A549 (cell line): ENCODE results near the gene OGFOD2. TPM values are rescaled to one million over a fixed set of nuclear protein-coding genes. Genes with fewer than 3 reads are reported as not detected.

Experiments
- ATAC-seq, 2 experiments: fragments of 200-7000 bp in 1 of 2; fragments of >200 bp in 1 of 2; cut with Nextera tagmentation in 1 of 2; cut with Tn5 transposase in 1 of 2; 3 replicates each; pipeline versions ENCODE4 v1.8.0 to v1.9.1; 2018 to 2020; ENCODE audit warnings: mild to moderate bottlenecking in 1 of 2, moderate library complexity in 1 of 2
- CTCF ChIA-PET: fragments of 300-600 bp; sonication (Branson Sonifier 250); formaldehyde crosslinking; extraction: SDS; loops from one replicate; lab custom pipeline; 2021; ENCODE audit warnings: antibody characterized with exemption, inconsistent platforms; lab: Yijun Ruan, JAX
- POLR2A ChIA-PET: fragments of 350-600 bp; formaldehyde crosslinking; extraction: SDS; loops from one replicate; lab custom pipeline; 2021; ENCODE audit warnings: antibody characterized with exemption, inconsistent platforms; lab: Yijun Ruan, JAX
- DNase-seq, 2 experiments: peaks; one replicate each; pipeline versions ENCODE4 v3.0.0 to v3.0.0-alpha.2; 2011 to 2016; ENCODE audit warnings: low read depth in 1 of 2, low spot score in 1 of 2
- FAIRE-seq: peaks from 2 replicates; lab custom pipeline; 2011; peaks lifted over from hg19 to GRCh38; lab: Jason Lieb, UNC
- H3K27ac ChIP-seq, 2 experiments: fragments of >200 bp; sonication (Bioruptor Twin); formaldehyde crosslinking; 3 replicates each; pipeline ENCODE4 v1.5.1; 2016 to 2017
- H3K4me1 ChIP-seq: fragments of >200 bp; sonication (Bioruptor Twin); formaldehyde crosslinking; 3 replicates; pipeline ENCODE4 v1.6.1; 2016
- H3K4me2 ChIP-seq: fragments of >200 bp; sonication (Bioruptor Twin); formaldehyde crosslinking; 3 replicates; pipeline ENCODE4 v1.6.1; 2016
- H3K4me3 ChIP-seq: fragments of >200 bp; sonication (Bioruptor Twin); formaldehyde crosslinking; 3 replicates; pipeline ENCODE4 v1.5.1; 2016
- H3K9me3 ChIP-seq: fragments of >200 bp; sonication (Bioruptor Twin); formaldehyde crosslinking; 3 replicates; pipeline ENCODE4 v1.6.1; 2016
- BHLHE40 ChIP-seq: IDR thresholded peaks from 2 replicates; pipeline ENCODE4 v1.6.1; 2012; ENCODE audit warnings: low read depth, low read length, inconsistent platforms
- CBX8 ChIP-seq: fragments of 200-600 bp; sonication (generic); IDR thresholded peaks from 2 replicates; pipeline ENCODE4 v1.6.1; 2016
- CEBPB ChIP-seq, 2 experiments: fragments of >200 bp in 1 of 2; sonication (Bioruptor Twin) in 1 of 2; formaldehyde crosslinking in 1 of 2; IDR thresholded peaks; 2 replicates each; pipeline ENCODE4 v1.6.1; 2012 to 2016
- CTCF ChIP-seq: fragments of >200 bp; sonication (Bioruptor Twin); formaldehyde crosslinking; IDR thresholded peaks from 3 replicates; pipeline ENCODE4 v1.5.1; 2016
- ELK1 ChIP-seq: fragments of 150-350 bp; IDR thresholded peaks from 2 replicates; pipeline ENCODE4 v1.6.1; 2014; ENCODE audit warnings: low read depth, mild to moderate bottlenecking, low read length
- FOSL2 ChIP-seq, 2 experiments: fragments of 450-650 bp in 1 of 2; fragments of >200 bp in 1 of 2; sonication (Bioruptor Twin) in 1 of 2; formaldehyde crosslinking; IDR thresholded peaks; 2 replicates each; pipeline versions ENCODE4 v1.5.0 to v1.6.1; 2016 to 2020; ENCODE audit warnings: mild to moderate bottlenecking in 1 of 2, moderate library complexity in 1 of 2
- GATA3 ChIP-seq: IDR thresholded peaks from 2 replicates; pipeline ENCODE4 v1.6.1; 2012; ENCODE audit warnings: borderline replicate concordance
- HDAC2 ChIP-seq: fragments of 200-600 bp; sonication (generic); IDR thresholded peaks from 2 replicates; pipeline ENCODE4 v1.6.1; 2016
- HES2 ChIP-seq: fragments of >200 bp; sonication (Bioruptor Twin); formaldehyde crosslinking; IDR thresholded peaks from 2 replicates; pipeline ENCODE4 v1.6.1; 2016
- HOXA7 ChIP-seq: fragments of 250-450 bp; sonication (Bioruptor Pico); IDR thresholded peaks from 2 replicates; pipeline ENCODE4 v1.5.0; 2020; ENCODE audit warnings: mild to moderate bottlenecking, moderate library complexity
- HOXB13 ChIP-seq: fragments of 250-450 bp; sonication (Bioruptor Pico); IDR thresholded peaks from 2 replicates; pipeline ENCODE4 v1.5.0; 2020; ENCODE audit warnings: low read depth, mild to moderate bottlenecking, moderate library complexity
- KDM1A ChIP-seq: fragments of 200-600 bp; sonication (generic); IDR thresholded peaks from 2 replicates; pipeline ENCODE4 v1.6.1; 2016; ENCODE audit warnings: low read depth, mild to moderate bottlenecking
- MAFK ChIP-seq: fragments of 450-650 bp; IDR thresholded peaks from 2 replicates; pipeline ENCODE4 v1.6.1; 2014; ENCODE audit not compliant: partially characterized antibody
- MAZ ChIP-seq: fragments of 150-350 bp; IDR thresholded peaks from 2 replicates; pipeline ENCODE4 v1.6.1; 2014; ENCODE audit warnings: antibody characterized with exemption, low read depth, low read length, borderline replicate concordance
- NFE2L2 ChIP-seq: fragments of 150-350 bp; conservative IDR thresholded peaks from 2 replicates; pipeline ENCODE4 v1.6.1; 2014; ENCODE audit warnings: low read length
- POLR2A ChIP-seq: IDR thresholded peaks from 2 replicates; pipeline ENCODE4 v1.6.1; 2012; ENCODE audit warnings: mild to moderate bottlenecking, low read length
- RARB ChIP-seq: fragments of 250-450 bp; sonication (Bioruptor Pico); IDR thresholded peaks from 2 replicates; pipeline ENCODE4 v1.8.0; 2021; ENCODE audit warnings: mild to moderate bottlenecking, moderate library complexity
- SMC3 ChIP-seq: fragments of >200 bp; sonication (Bioruptor Twin); formaldehyde crosslinking; IDR thresholded peaks from 3 replicates; pipeline ENCODE4 v1.6.1; 2018; ENCODE audit warnings: inconsistent platforms
- SREBF2 ChIP-seq: fragments of 450-650 bp; IDR thresholded peaks from 2 replicates; pipeline ENCODE4 v1.6.1; 2014; ENCODE audit warnings: mild to moderate bottlenecking, moderate library complexity
- USF2 ChIP-seq: fragments of 450-650 bp; IDR thresholded peaks from 2 replicates; pipeline ENCODE4 v1.6.1; 2014; ENCODE audit warnings: antibody characterized with exemption
- ZNF302 ChIP-seq: fragments of 250-450 bp; sonication (Bioruptor Pico); IDR thresholded peaks from 2 replicates; pipeline ENCODE4 v1.9.0; 2021; ENCODE audit warnings: inconsistent platforms, mild to moderate bottlenecking, moderate library complexity
- ZSCAN20 ChIP-seq: fragments of 250-450 bp; sonication (Bioruptor Pico); IDR thresholded peaks from 2 replicates; pipeline ENCODE4 v1.8.0; 2022; ENCODE audit warnings: mild to moderate bottlenecking, moderate library complexity
- WGBS: methylation state at CpG from one replicate; pipeline ENCODE4 v1.1.6; 2017; ENCODE audit errors: missing lambda C conversion rate; 5-methylcytosine and 5-hydroxymethylcytosine counted together
- polyA plus RNA-seq, 4 experiments: library from polyadenylated mRNA; depleted of rRNA in 3 of 4; stranded (reverse); fragments of >200 nt; fragmentation: RNase III in 1 of 4; extraction: RNeasy Plus Mini Kit Qiagen cat#74134 plus additional on column Dnase treatment in 1 of 4; gene quantifications; 2 replicates in 3 of 4; 3 replicates in 1 of 4; pipeline ENCODE4 v1.2.3, GENCODE V29; 2011 to 2017

The OGFOD2 gene
- polyA plus RNA-seq, 2 of the 4 experiments (the other 2 are of a cell fraction): 11.0 to 18.2 TPM

- TF ChIP-seq CTCF: no peak
- no peak for TF ChIP-seq USF2
These were observed 30.1 kb downstream of the OGFOD2 start (continued) for GRCh38 chr12:123005081-123005626.

- FAIRE-seq (no peak), DNase-seq (no peak), ATAC-seq (no peak)
- ChIA-PET CTCF (interaction anchor here (1.1 to 1.4 kb wide), 2 partner anchors 29 to 36 kb away, joined by 3 to 6 read pairs; no protein-coding TSS in a partner anchor), POLR2A (no interaction called here)
- 92% methylated on average over 12 of the region's 12 CpGs for WGBS
- Histone ChIP-seq H3K27ac (no peak overlapping the region), H3K4me3 (no peak overlapping the region), H3K9me3 (no peaks in the 10 kb centered on the region), H3K4me2 (no peak overlapping the region), H3K4me1 (no peaks in the 10 kb centered on the region)
- no peak for TF ChIP-seq CEBPB (IDR thresholded peaks at IDR 0.05)
- peak; percentile 32 for TF ChIP-seq MAFK
These were observed 31.9 kb downstream of the OGFOD2 start for GRCh38 chr12:123006977-123007376.

GRCh38 chr12:123010110-123010509 is 35.1 kb downstream of the OGFOD2 start:
- 71% methylated on average over 1 of the region's 1 CpG for WGBS
- H3K27ac ChIP-seq: no peak overlapping the region
- TF ChIP-seq USF2: no peak
- no peak for TF ChIP-seq ZNF302
- no peak for TF ChIP-seq GATA3
- TF ChIP-seq HES2: no peak
- no peak for TF ChIP-seq SREBF2
- no peak for TF ChIP-seq MAZ
- TF ChIP-seq ELK1: no peak
- TF ChIP-seq POLR2A: no peak
- TF ChIP-seq HDAC2: no peak
- TF ChIP-seq HOXB13 (CRISPR knock-in tag): no peak
- no peak for TF ChIP-seq KDM1A
- TF ChIP-seq SMC3: no peak
- no peak for TF ChIP-seq CBX8
- TF ChIP-seq RARB: no peak
- no peak for TF ChIP-seq BHLHE40
- no peak for TF ChIP-seq NFE2L2
- TF ChIP-seq HOXA7 (CRISPR knock-in tag): no peak
- no peak for TF ChIP-seq FOSL2 (IDR thresholded peaks at IDR 0.05)
- TF ChIP-seq FOSL2 (CRISPR knock-in tag; IDR thresholded peaks at IDR 0.05): no peak
- TF ChIP-seq CTCF: no peak
- no peak for TF ChIP-seq ZSCAN20 (CRISPR knock-in tag)
- no peak for DNase-seq
- no peak overlapping the region for H3K4me3 ChIP-seq
- ChIA-PET POLR2A (no interaction called here), CTCF (interaction anchor here (1.3 to 1.4 kb wide), 3 partner anchors 9 to 228 kb away, joined by 3 to 5 read pairs (median 4); no protein-coding TSS in a partner anchor)
- ATAC-seq: no peak
- H3K4me1 ChIP-seq: no peaks in the 10 kb centered on the region
- H3K9me3 ChIP-seq: no peaks in the 10 kb centered on the region
- FAIRE-seq: no peak
- H3K4me2 ChIP-seq: no peak overlapping the region
